GM23338 (cell line): ENCODE measurements around the gene UVRAG.

Source experiments
- EZH2 ChIP-seq: fragments of 200-600 bp; sonication (generic); IDR thresholded peaks from one replicate; pipeline ENCODE4 v1.8.0; 2017; ENCODE audit warnings: antibody characterized with exemption, mild to moderate bottlenecking, low read depth; ENCODE audit not compliant: unreplicated experiment
- EZH2phosphoT487 ChIP-seq: fragments of 200-600 bp; sonication (generic); IDR thresholded peaks from one replicate; pipeline ENCODE4 v1.8.1; 2018; ENCODE audit warnings: antibody characterized with exemption; ENCODE audit not compliant: unreplicated experiment
- JUNB ChIP-seq: IDR thresholded peaks from one replicate; pipeline ENCODE4 v1.6.1; 2016; ENCODE audit warnings: antibody characterized with exemption; ENCODE audit not compliant: unreplicated experiment
- POLR2AphosphoS5 ChIP-seq: IDR thresholded peaks from 2 replicates; pipeline ENCODE4 v1.6.1; 2016; ENCODE audit warnings: antibody characterized with exemption, low read depth
- STAT1 ChIP-seq: IDR thresholded peaks from one replicate; pipeline ENCODE4 v1.6.1; 2016; ENCODE audit warnings: antibody characterized with exemption; ENCODE audit not compliant: unreplicated experiment
- TF ChIP-seq, protein P1 (sequence below): IDR thresholded peaks from one replicate; pipeline ENCODE4 v1.6.1; 2018; ENCODE audit warnings: antibody characterized with exemption; ENCODE audit not compliant: unreplicated experiment
- TF ChIP-seq, protein P2 (sequence below), 2 experiments: fragments of 200-600 bp in 1 of 2; sonication (generic) in 1 of 2; conservative IDR thresholded peaks; 2 replicates each; pipeline versions ENCODE4 v1.5.1 to v1.6.1; 2016 to 2017; ENCODE audit warnings: antibody characterized with exemption in 2 of 2, low read depth in 2 of 2, mild to moderate bottlenecking in 2 of 2, moderate library complexity in 1 of 2
- TF ChIP-seq, protein P3 (sequence below): fragments of 250-450 bp; sonication (Bioruptor Pico); IDR thresholded peaks from 2 replicates; pipeline ENCODE4 v1.5.0; 2020; ENCODE audit warnings: mild to moderate bottlenecking, moderate library complexity
- TF ChIP-seq, protein P4 (sequence below): IDR thresholded peaks from 2 replicates; pipeline ENCODE4 v1.6.1; 2016; ENCODE audit warnings: antibody characterized with exemption

DNA sequence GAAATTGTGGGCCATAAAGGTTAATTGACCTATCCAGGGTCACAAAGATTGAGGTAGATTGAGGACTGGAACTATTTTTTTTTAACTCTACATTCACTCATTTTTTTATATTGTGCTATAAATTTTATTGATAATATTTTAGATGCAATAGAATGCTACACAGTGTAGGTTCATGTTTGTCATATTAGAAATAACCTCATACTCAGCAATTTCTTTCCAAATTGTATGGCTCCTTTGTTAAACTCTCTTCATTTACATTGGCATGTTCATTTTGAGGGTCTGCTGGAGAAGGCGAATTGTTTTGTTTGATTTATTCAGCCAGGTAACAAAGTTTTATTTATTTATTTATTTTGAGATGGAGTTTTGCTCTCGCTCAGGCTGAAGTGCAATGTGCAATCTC, 44.6 kb downstream of the UVRAG start:
- TF ChIP-seq, protein P1, sequence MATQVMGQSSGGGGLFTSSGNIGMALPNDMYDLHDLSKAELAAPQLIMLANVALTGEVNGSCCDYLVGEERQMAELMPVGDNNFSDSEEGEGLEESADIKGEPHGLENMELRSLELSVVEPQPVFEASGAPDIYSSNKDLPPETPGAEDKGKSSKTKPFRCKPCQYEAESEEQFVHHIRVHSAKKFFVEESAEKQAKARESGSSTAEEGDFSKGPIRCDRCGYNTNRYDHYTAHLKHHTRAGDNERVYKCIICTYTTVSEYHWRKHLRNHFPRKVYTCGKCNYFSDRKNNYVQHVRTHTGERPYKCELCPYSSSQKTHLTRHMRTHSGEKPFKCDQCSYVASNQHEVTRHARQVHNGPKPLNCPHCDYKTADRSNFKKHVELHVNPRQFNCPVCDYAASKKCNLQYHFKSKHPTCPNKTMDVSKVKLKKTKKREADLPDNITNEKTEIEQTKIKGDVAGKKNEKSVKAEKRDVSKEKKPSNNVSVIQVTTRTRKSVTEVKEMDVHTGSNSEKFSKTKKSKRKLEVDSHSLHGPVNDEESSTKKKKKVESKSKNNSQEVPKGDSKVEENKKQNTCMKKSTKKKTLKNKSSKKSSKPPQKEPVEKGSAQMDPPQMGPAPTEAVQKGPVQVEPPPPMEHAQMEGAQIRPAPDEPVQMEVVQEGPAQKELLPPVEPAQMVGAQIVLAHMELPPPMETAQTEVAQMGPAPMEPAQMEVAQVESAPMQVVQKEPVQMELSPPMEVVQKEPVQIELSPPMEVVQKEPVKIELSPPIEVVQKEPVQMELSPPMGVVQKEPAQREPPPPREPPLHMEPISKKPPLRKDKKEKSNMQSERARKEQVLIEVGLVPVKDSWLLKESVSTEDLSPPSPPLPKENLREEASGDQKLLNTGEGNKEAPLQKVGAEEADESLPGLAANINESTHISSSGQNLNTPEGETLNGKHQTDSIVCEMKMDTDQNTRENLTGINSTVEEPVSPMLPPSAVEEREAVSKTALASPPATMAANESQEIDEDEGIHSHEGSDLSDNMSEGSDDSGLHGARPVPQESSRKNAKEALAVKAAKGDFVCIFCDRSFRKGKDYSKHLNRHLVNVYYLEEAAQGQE, result no peak
- no peak for TF ChIP-seq EZH2
- no peak for TF ChIP-seq EZH2phosphoT487
- TF ChIP-seq, protein P2, sequence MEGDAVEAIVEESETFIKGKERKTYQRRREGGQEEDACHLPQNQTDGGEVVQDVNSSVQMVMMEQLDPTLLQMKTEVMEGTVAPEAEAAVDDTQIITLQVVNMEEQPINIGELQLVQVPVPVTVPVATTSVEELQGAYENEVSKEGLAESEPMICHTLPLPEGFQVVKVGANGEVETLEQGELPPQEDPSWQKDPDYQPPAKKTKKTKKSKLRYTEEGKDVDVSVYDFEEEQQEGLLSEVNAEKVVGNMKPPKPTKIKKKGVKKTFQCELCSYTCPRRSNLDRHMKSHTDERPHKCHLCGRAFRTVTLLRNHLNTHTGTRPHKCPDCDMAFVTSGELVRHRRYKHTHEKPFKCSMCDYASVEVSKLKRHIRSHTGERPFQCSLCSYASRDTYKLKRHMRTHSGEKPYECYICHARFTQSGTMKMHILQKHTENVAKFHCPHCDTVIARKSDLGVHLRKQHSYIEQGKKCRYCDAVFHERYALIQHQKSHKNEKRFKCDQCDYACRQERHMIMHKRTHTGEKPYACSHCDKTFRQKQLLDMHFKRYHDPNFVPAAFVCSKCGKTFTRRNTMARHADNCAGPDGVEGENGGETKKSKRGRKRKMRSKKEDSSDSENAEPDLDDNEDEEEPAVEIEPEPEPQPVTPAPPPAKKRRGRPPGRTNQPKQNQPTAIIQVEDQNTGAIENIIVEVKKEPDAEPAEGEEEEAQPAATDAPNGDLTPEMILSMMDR (conservative IDR thresholded peaks at IDR 0.05; ENCODE audit: low read depth in 2 of 2), result no peak
- no peak for TF ChIP-seq JUNB
- TF ChIP-seq POLR2AphosphoS5, result no peak
- TF ChIP-seq, protein P3, sequence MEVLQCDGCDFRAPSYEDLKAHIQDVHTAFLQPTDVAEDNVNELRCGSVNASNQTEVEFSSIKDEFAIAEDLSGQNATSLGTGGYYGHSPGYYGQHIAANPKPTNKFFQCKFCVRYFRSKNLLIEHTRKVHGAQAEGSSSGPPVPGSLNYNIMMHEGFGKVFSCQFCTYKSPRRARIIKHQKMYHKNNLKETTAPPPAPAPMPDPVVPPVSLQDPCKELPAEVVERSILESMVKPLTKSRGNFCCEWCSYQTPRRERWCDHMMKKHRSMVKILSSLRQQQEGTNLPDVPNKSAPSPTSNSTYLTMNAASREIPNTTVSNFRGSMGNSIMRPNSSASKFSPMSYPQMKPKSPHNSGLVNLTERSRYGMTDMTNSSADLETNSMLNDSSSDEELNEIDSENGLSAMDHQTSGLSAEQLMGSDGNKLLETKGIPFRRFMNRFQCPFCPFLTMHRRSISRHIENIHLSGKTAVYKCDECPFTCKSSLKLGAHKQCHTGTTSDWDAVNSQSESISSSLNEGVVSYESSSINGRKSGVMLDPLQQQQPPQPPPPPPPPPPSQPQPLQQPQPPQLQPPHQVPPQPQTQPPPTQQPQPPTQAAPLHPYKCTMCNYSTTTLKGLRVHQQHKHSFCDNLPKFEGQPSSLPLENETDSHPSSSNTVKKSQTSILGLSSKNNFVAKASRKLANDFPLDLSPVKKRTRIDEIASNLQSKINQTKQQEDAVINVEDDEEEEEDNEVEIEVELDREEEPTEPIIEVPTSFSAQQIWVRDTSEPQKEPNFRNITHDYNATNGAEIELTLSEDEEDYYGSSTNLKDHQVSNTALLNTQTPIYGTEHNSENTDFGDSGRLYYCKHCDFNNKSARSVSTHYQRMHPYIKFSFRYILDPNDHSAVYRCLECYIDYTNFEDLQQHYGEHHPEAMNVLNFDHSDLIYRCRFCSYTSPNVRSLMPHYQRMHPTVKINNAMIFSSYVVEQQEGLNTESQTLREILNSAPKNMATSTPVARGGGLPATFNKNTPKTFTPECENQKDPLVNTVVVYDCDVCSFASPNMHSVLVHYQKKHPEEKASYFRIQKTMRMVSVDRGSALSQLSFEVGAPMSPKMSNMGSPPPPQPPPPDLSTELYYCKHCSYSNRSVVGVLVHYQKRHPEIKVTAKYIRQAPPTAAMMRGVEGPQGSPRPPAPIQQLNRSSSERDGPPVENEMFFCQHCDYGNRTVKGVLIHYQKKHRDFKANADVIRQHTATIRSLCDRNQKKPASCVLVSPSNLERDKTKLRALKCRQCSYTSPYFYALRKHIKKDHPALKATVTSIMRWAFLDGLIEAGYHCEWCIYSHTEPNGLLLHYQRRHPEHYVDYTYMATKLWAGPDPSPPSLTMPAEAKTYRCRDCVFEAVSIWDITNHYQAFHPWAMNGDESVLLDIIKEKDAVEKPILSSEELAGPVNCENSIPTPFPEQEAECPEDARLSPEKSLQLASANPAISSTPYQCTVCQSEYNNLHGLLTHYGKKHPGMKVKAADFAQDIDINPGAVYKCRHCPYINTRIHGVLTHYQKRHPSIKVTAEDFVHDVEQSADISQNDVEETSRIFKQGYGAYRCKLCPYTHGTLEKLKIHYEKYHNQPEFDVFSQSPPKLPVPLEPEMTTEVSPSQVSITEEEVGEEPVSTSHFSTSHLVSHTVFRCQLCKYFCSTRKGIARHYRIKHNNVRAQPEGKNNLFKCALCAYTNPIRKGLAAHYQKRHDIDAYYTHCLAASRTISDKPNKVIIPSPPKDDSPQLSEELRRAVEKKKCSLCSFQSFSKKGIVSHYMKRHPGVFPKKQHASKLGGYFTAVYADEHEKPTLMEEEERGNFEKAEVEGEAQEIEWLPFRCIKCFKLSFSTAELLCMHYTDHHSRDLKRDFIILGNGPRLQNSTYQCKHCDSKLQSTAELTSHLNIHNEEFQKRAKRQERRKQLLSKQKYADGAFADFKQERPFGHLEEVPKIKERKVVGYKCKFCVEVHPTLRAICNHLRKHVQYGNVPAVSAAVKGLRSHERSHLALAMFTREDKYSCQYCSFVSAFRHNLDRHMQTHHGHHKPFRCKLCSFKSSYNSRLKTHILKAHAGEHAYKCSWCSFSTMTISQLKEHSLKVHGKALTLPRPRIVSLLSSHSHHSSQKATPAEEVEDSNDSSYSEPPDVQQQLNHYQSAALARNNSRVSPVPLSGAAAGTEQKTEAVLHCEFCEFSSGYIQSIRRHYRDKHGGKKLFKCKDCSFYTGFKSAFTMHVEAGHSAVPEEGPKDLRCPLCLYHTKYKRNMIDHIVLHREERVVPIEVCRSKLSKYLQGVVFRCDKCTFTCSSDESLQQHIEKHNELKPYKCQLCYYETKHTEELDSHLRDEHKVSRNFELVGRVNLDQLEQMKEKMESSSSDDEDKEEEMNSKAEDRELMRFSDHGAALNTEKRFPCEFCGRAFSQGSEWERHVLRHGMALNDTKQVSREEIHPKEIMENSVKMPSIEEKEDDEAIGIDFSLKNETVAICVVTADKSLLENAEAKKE (CRISPR knock-in tag), result no peak
- TF ChIP-seq STAT1, result no peak
- TF ChIP-seq, protein P4, sequence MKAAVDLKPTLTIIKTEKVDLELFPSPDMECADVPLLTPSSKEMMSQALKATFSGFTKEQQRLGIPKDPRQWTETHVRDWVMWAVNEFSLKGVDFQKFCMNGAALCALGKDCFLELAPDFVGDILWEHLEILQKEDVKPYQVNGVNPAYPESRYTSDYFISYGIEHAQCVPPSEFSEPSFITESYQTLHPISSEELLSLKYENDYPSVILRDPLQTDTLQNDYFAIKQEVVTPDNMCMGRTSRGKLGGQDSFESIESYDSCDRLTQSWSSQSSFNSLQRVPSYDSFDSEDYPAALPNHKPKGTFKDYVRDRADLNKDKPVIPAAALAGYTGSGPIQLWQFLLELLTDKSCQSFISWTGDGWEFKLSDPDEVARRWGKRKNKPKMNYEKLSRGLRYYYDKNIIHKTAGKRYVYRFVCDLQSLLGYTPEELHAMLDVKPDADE, result no peak
